Measurements from ENCODE around the gene DNAL4.

DNA sequence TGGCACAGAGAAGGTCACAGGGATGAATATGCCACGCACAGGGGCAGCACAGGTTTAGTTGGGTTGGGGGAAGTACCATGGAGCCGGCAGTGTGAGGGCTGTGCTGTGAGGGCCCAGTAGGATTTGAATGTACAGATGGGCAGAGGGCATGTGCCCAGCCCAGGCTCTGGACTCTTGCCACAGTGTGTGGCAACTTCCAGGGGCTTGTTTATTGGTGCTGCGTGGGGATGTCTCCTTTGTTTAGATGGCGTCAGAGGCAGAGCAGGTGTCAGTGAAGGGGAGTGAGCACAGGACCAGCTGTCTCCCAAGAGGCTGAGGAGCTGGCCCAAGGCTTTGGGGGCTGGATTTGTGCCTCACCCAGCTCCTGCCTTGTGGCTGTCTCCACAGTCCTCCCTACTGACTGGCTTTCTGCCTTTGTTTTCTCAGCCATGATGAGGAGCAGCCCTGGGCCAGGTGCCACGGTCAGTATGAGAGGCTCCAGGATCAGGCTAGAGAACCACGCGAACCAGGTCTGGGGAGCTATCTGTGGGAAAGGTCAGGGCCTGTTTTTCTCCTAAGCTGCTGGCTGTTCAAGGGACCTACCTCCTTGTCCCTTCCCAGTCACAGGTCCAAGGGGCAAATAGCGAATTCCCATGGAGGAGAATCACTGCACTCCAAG is 60.1 kb downstream of the DNAL4 start:
- TF ChIP-seq, protein P1, sequence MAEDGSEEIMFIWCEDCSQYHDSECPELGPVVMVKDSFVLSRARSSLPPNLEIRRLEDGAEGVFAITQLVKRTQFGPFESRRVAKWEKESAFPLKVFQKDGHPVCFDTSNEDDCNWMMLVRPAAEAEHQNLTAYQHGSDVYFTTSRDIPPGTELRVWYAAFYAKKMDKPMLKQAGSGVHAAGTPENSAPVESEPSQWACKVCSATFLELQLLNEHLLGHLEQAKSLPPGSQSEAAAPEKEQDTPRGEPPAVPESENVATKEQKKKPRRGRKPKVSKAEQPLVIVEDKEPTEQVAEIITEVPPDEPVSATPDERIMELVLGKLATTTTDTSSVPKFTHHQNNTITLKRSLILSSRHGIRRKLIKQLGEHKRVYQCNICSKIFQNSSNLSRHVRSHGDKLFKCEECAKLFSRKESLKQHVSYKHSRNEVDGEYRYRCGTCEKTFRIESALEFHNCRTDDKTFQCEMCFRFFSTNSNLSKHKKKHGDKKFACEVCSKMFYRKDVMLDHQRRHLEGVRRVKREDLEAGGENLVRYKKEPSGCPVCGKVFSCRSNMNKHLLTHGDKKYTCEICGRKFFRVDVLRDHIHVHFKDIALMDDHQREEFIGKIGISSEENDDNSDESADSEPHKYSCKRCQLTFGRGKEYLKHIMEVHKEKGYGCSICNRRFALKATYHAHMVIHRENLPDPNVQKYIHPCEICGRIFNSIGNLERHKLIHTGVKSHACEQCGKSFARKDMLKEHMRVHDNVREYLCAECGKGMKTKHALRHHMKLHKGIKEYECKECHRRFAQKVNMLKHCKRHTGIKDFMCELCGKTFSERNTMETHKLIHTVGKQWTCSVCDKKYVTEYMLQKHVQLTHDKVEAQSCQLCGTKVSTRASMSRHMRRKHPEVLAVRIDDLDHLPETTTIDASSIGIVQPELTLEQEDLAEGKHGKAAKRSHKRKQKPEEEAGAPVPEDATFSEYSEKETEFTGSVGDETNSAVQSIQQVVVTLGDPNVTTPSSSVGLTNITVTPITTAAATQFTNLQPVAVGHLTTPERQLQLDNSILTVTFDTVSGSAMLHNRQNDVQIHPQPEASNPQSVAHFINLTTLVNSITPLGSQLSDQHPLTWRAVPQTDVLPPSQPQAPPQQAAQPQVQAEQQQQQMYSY (CRISPR knock-in tag; IDR thresholded peaks at IDR 0.05), result no peak
- TF ChIP-seq NR2C2 (IDR thresholded peaks at IDR 0.05; ENCODE audit: borderline replicate concordance, control insufficient read depth, insufficient read length, low read depth), result no peak
- no peak for TF ChIP-seq CTCF (IDR thresholded peaks at IDR 0.05 in 2 of 3, conservative IDR thresholded peaks at IDR 0.05 in 1 of 3; ENCODE audit: control insufficient read depth in 2 of 3, extremely low read depth in 1 of 3, insufficient read depth in 1 of 3, low read depth in 3 of 3, low read length in 3 of 3)
- no peak for TF ChIP-seq ETV6 (conservative IDR thresholded peaks at IDR 0.05 in 1 of 2, IDR thresholded peaks at IDR 0.05 in 1 of 2; ENCODE audit: borderline replicate concordance in 1 of 2, low read depth in 1 of 2)
- TF ChIP-seq IKZF1 (conservative IDR thresholded peaks at IDR 0.05), result no peak
- TF ChIP-seq CEBPB (IDR thresholded peaks at IDR 0.05; ENCODE audit: borderline replicate concordance in 1 of 2, low read depth in 2 of 2, low read length in 2 of 2), result no peak
